Measurements from ENCODE around the gene CALR. TPM values are rescaled to one million over a fixed set of nuclear protein-coding genes. Genes with fewer than 3 reads are reported as not detected.
A peak's percentile ranks its signal among the peaks of the same experiment; 100 is the strongest.
"Not testable (repeated sequence)": the region's sequence is repeated elsewhere in the genome, so short reads cannot be mapped to it uniquely, and the experiment has no call there.

Gene CALR
- total RNA-seq: 1,000 to 10,000 TPM in 1 of 2 donors, 100 to 1,000 TPM in 1; 873 to 1,303 TPM
- polyA plus RNA-seq (2013, experiment 1 of 2): 723 TPM
- 735 TPM for polyA plus RNA-seq (2013, experiment 2 of 2)
- long read RNA-seq, experiment 1, transcript CALR-203 (2 exons, 667 nt): major isoform, 20 of 259 reads
- long read RNA-seq, experiment 1, partial matches to known transcripts: 217 of 259 reads
- long read RNA-seq, experiment 1, other reads (novel, unspliced or antisense): 17 of 259 reads
- long read RNA-seq, experiment 2, transcript CALR-201 (9 exons, 1,903 nt): major isoform, 600 of 695 reads
- long read RNA-seq, experiment 2, partial matches to known transcripts: 76 of 695 reads
- long read RNA-seq, experiment 2, other reads (novel, unspliced or antisense): 17 of 695 reads
- long read RNA-seq, experiment 3, transcript CALR-201 (9 exons, 1,903 nt): major isoform, 3,550 of 3,730 reads
- long read RNA-seq, experiment 3, partial matches to known transcripts: 79 of 3,730 reads
- long read RNA-seq, experiment 3, other reads (novel, unspliced or antisense): 101 of 3,730 reads
- long read RNA-seq, experiment 4, transcript CALR-201 (9 exons, 1,903 nt): major isoform, 142 of 229 reads
- long read RNA-seq, experiment 4, partial matches to known transcripts: 76 of 229 reads
- long read RNA-seq, experiment 4, other reads (novel, unspliced or antisense): 10 of 229 reads

GRCh38 chr19:12937927-12938778 is at the start of gene CALR:
Gene CALR (plus strand): TSS chr19:12938609. CDS start chr19:12938680, 71 bp downstream.
- Mint-ChIP-seq H3K36me3 (ENCODE audit: low read depth) (peaks cover 48% of the 10 kb centered on the region), H3K9me3 (no peaks in the 10 kb centered on the region), H3K27me3 (ENCODE audit: insufficient read depth) (no peaks in the 10 kb centered on the region), H3K4me1 (peaks cover 29% of the 10 kb centered on the region), H3K4me3 (peak within 1 kb of the TSS; percentile 100), H3K27ac (peak within 1 kb of the TSS; percentile 97)
- Histone ChIP-seq H3K36me3 (ENCODE audit: control insufficient read depth, insufficient read depth, low read length) (peaks cover 43% of the 10 kb centered on the region), H3K27ac (ENCODE audit: low read depth, low read length) (peak within 1 kb of the TSS; percentile 82), H3K4me3 (ENCODE audit: low read length) (peak within 1 kb of the TSS; percentile 99), H3K27me3 (ENCODE audit: control insufficient read depth, insufficient read depth, low read length, poor library complexity, severe bottlenecking) (no peaks in the 10 kb centered on the region), H3K9me3 (ENCODE audit: control insufficient read depth, low read length) (no peaks in the 10 kb centered on the region), H3K4me1 (ENCODE audit: control insufficient read depth, insufficient read depth, low read length) (peaks cover 12% of the 10 kb centered on the region), H3K9ac (ENCODE audit: extremely low read depth, low read length, poor library complexity, severe bottlenecking) (peak within 1 kb of the TSS; percentile 99)
- 0 to 2% methylated on average over 17 to 63 of the region's 63 CpGs for WGBS, 2 experiments (ENCODE audit: insufficient coverage in 1 of 2, insufficient read length in 1 of 2)
- TF ChIP-seq CTCF (conservative IDR thresholded peaks at IDR 0.05): no peak
- peak; percentile 99 for DNase-seq

DNA sequence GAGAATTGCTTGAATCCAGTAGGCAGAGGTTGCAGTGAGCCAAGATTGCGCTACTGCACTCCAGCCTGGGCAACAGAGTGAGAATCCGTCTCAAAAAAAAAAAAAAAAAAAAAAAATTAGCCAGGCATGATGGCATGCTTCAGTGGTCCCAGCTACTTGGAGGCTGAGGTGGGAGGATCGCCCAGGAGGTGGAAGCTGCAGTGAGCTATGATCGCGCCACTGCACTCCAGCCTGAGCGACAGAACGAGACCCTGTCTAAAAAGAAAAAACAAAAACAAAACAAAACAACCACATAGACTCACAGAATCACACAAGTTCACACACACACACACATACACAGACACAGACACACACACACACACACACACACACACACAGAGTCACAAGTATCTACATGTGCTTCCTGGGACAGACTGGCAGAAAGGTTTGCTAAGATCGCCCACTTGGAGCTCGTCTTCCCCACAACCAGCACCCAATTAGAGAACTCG is 48.1 kb upstream of the CALR start:
- H3K9me3 ChIP-seq (ENCODE audit: control insufficient read depth, low read length); H3K9me3 Mint-ChIP-seq; DNase-seq; H3K4me1 ChIP-seq (ENCODE audit: control insufficient read depth, insufficient read depth, low read length): not testable (repeated sequence)
- Histone ChIP-seq H3K4me3 (ENCODE audit: low read length) (peak overlapping the region; percentile 91), H3K9ac (ENCODE audit: extremely low read depth, low read length, poor library complexity, severe bottlenecking) (peak overlapping the region; percentile 35), H3K27ac (ENCODE audit: low read depth, low read length) (peak overlapping the region; percentile 86), H3K36me3 (ENCODE audit: control insufficient read depth, insufficient read depth, low read length) (peaks cover 21% of the 10 kb centered on the region), H3K27me3 (ENCODE audit: control insufficient read depth, insufficient read depth, low read length, poor library complexity, severe bottlenecking) (peaks cover 22% of the 10 kb centered on the region)
- WGBS, 2 experiments (ENCODE audit: insufficient coverage in 1 of 2, insufficient read length in 1 of 2): 57 to 63% methylated on average over 5 to 10 of the region's 10 CpGs
- Mint-ChIP-seq H3K4me3 (peak overlapping the region; percentile 97), H3K4me1 (peaks cover 14% of the 10 kb centered on the region), H3K27ac (peak overlapping the region; percentile 99), H3K27me3 (ENCODE audit: insufficient read depth) (peaks cover 13% of the 10 kb centered on the region), H3K36me3 (ENCODE audit: low read depth) (peaks cover 18% of the 10 kb centered on the region)

DNA sequence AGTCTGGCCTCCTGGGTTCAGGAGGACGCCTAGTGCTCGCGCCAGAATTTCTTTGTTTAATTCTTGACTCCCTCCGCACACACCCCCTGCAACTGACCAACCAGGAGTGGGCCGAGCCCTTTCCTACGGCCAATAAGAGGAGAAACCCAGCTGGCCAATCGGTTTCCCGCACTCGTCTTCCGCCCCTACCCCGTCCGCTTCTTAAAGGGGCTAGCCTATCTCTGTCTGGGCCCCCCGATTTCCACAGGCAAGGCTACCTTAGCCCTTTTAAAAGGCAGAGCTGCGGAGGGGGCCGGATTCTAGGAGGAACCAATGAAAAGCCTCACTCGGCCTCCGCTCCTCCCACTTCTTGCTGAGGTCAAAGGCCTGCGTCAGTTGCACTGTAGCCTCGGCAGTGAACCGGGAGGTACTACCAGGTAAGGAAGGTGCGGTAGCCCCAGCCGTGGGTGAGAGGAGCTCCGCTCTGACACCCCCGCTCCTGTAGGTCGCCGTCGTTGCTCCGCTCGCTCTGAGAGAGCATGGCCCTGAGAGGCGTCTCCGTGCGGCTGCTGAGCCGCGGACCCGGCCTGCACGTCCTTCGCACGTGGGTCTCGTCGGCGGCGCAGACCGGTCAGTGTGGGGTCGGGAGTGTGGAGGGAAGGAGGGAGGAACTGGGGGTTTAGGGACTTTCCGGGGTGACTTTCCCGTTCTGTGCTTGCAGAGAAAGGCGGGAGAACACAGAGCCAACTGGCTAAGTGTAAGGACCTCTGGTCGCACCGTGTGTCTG is 47.4 kb upstream of the CALR start, which contains the start of gene GCDH:
Gene GCDH (plus strand): TSS at position 374 of the 766 bp plus-strand sequence. CDS start 145 bp downstream, at position 519.
- no peak for TF ChIP-seq CTCF (conservative IDR thresholded peaks at IDR 0.05)
- Histone ChIP-seq H3K27me3 (ENCODE audit: control insufficient read depth, insufficient read depth, low read length, poor library complexity, severe bottlenecking) (peaks cover 20% of the 10 kb centered on the region), H3K4me3 (ENCODE audit: low read length) (peak within 1 kb of the TSS; percentile 91), H3K27ac (ENCODE audit: low read depth, low read length) (peak within 1 kb of the TSS; percentile 86), H3K36me3 (ENCODE audit: control insufficient read depth, insufficient read depth, low read length) (peaks cover 21% of the 10 kb centered on the region), H3K9ac (ENCODE audit: extremely low read depth, low read length, poor library complexity, severe bottlenecking) (peak within 1 kb of the TSS; percentile 57), H3K9me3 (ENCODE audit: control insufficient read depth, low read length) (no peaks in the 10 kb centered on the region), H3K4me1 (ENCODE audit: control insufficient read depth, insufficient read depth, low read length) (no peaks in the 10 kb centered on the region)
- Mint-ChIP-seq H3K4me3 (peak within 1 kb of the TSS; percentile 97), H3K27ac (peak within 1 kb of the TSS; percentile 99), H3K4me1 (peaks cover 14% of the 10 kb centered on the region), H3K36me3 (ENCODE audit: low read depth) (peaks cover 18% of the 10 kb centered on the region), H3K27me3 (ENCODE audit: insufficient read depth) (peaks cover 13% of the 10 kb centered on the region), H3K9me3 (no peaks in the 10 kb centered on the region)
- WGBS, 2 experiments (ENCODE audit: insufficient coverage in 1 of 2, insufficient read length in 1 of 2): 0% methylated on average over 22 to 49 of the region's 49 CpGs
- DNase-seq: peak; percentile 99

Data from endodermal cell (in vitro differentiated cells).